GM19467 (cell line): ENCODE data around the gene SAXO2.
A peak's percentile ranks its signal among the peaks of the same experiment; 100 is the strongest.
"Not testable (repeated sequence)": the region's sequence is repeated elsewhere in the genome, so short reads cannot be mapped to it uniquely, and the experiment has no call there.

Experiments
- ATAC-seq: cut with Tn5 transposase; IDR thresholded peaks from one replicate; pipeline ENCODE4 v1.9.1; 2021; ENCODE audit warnings: mild to moderate bottlenecking, moderate library complexity; ENCODE audit not compliant: unreplicated experiment

The SAXO2 gene, protein sequence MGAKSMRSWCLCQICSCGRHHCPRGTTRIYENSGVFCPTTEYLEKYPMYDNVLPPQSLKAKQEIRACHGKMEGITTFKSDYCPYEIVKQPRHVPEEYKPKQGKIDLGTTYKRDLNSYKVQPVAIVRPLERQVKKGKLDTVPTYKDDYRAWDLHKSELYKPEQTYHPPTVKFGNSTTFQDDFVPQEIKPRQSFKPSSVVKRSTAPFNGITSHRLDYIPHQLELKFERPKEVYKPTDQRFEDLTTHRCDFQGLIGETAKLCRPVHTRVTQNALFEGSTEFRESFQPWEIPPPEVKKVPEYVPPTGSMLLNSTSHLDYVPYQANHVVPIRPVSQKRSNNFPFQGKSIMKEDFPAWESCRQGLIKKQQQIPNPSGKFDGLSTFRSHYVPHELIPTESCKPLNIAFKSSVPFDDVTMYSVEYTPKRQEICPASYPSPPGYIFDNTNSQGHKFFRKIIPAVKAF

DNA sequence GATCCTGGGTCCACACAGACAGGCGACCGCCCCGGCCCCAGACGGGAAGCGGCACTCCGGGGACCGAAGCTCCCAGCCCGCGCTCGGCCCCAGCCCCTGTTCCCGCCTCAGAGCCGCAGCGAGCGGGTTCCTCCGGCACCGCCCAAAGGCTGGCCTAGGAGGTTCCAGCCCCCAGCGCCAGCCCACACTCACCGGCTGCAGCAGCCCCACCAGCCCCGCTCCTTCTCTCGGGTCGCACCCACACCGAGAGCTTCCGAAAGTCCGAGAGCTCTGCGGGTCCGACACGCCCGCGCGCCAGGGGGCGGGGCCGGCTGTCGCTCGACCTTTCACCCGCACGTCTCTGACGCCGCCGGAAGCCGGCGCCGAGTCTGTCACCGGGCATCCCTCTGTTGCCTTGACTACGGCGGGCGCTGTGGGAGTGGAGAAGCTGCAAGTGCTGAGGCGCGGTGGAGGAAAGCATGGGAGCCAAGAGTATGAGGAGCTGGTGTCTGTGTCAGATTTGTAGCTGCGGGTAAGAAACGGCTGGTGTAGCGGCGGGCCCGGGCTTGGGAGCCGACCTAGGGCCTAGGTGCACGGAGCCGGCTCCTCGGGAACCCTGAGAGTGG is at the start of gene SAXO2, which contains the start of gene EFL1:
TSS of gene SAXO2 (plus strand) at position 397 of the 605 bp plus-strand sequence. CDS start at position 459, 62 bp downstream.
TSS of gene EFL1 (minus strand) at position 313 of the 605 bp plus-strand sequence. CDS start 956 bp downstream, outside the sequence.
- peak; percentile 94 for ATAC-seq

DNA sequence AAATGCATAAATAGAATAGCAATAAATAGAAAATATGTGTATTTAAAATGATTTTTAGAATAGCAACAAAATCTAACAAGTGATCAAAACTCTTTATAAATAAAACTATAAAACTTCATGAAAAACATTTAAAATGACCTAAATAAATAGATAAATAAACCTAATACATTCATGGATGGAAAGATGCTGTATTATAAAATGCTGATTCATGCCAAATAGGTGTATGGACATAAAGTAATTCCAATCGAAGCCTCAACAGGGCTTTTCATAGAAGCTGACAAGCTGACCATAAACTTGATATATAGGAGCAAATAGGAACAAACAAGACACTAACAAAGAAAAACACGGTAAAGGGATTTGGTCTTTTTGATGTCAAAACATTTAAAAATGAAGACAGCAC is 46.5 kb upstream of the SAXO2 start:
- ATAC-seq, result not testable (repeated sequence)

DNA sequence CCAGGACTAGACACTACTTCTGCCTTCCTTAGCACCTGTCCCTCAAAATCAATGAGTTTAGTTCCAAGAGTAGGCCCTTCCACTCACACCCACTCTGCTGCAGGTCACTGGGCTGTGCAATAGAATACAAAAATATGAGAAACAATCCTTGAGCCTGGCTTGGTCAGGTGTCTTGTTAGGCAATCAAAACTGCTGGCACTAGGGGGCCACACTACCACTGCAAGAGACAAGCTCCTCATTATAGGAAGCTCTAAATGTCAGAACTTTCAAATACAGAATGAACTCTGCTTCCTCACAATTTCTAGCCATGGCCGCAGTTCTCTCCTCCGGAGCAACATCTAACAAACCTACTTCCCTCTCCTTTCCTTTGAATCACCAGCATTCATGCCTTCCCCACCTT is 41.1 kb upstream of the SAXO2 start:
- not testable (repeated sequence) for ATAC-seq

DNA sequence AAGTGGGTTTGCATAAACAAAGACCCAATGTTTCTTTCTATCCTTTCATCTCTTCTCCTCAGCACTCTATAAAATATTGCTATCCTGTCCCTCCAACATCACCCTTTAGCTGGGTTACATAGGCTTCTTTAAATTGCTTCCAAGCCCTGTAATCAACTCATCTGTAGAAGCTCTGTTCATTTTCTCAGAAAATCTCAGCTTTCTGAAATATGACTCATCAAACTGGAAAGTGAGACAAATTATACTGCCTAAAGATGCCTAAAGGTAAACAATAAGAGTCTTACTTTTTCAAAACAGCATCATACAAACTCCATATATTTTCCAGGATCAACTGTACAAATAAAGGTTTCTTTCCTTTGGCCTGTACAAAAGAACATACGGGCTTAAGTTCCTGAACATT is 33.9 kb upstream of the SAXO2 start:
- ATAC-seq, result no peak

DNA sequence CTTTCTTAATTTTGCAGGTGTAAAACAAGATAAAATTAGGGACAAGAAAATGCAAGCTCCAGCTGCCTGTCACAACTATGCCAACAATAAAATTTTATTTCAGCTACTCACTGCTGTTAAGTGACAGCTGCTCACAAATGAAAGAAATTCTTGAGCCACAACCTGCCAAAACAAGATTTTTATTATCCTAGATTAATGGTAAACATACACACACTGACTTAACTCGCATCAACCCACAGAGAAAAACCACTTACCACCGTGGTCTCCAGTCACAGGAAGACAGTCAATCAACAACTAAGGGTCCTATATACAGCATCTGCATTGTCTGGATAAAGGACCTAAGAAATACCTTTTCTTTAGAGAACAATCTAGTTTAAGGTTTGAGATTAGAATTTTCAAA is 31.4 kb upstream of the SAXO2 start:
- ATAC-seq, result no peak

DNA sequence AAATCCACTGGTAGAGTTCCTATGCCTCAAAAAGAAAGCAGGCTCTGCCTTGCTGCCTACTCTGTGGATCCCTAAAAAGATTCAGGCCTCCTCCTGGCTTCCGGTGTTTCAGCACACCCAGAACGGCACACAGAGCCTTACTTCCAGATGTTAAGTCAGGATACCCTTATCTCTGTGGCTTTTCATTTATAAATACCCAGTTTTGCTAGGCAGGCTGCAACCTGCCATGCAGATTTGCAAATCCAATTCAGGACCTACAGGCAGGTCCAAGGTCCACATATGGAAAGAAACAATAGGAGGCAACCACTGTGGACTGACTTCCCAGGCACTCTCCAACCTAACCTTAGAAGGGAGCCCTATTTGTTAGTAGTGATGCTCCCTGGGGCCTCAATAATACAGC is 30.8 kb upstream of the SAXO2 start:
- ATAC-seq, result no peak

DNA sequence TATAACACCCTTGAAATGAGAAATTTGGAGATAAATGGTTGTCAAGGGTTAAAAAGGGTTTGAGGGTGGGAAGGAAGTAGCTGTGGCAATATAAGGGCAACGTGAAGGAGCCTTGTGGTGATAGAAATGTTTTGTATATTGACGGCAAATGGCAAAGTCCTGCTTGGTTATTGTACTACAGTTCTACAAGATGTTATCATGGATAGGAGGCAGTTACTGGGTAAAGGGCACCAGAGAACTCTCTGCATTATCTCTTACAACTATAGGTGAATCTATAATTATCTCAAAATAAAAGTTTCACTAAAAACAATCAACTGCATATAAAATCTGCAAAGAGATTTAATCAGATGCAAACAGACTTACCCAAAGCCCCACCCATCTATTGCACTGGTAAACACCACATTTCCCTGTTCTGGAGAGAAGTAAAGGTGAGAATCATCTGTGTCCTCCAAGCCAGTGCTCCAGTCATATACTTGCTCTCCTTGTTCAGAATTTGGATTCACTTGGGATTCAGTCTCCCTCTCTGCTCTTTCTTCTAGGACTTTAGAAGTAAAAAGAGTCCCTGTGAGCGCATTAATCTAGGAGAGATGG is 24.6 kb upstream of the SAXO2 start:
- not testable (repeated sequence) for ATAC-seq

DNA sequence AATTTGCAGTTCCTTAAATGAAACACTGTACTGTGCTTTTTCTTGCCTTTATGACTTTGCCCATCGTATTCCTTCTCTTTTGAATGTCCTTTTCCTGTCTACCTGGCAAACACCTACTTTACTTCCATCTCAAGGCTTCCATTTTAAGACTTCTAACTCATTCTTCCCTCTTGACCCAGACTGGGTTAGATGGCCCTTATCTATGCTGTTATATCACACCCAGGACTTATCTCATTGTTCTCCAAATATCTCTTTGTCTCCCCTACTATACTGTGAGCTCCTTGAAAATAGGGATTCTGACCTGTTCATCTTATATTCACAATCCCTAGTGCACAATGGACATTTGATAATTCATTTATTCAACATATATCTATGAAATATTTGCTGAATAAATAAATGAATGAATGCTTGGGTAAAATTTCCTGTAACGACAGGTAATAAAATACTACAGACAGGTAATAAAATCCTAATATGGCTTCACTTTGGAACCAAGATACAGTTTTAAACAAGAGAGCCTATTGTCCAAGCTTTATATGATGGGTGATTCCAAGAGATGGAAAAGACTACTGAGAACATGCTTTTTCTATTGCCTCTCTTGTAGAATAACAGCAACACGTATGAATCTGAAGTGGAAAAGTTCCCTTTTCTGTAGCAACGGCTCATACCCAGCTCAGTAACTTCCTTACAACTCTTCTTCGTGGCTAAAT is 22.8 kb upstream of the SAXO2 start:
- ATAC-seq, result no peak

DNA sequence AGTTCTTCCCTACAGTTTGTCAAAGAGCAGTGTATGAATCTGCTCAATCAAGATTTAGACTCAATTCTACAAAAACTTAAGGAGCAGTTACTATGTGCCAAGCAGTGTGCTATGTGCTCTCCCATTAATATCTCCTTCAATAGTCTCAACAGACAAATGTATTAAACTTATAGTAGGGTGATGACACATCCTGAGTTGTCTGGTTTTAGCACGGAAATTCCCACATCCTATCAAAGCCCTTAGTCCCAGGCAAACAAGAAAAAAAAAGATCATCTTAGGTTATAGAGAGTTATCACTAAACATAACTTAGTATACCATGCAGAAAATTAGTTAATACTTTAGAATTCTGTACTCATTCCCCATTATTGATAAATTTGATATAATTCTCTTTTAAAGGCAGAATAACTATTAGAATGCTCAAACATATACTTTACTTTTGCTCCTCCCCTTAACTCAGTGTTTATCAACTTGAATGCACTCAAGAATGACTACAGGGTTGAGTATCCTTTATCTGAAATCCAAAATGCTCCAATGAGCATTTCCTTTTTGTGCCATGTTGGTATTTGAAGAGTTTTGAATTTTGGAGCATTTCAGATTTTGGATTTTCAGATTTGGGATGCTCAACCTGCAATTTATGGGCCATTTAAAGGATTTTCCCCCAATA is 20.6 kb upstream of the SAXO2 start:
- not testable (repeated sequence) for ATAC-seq

DNA sequence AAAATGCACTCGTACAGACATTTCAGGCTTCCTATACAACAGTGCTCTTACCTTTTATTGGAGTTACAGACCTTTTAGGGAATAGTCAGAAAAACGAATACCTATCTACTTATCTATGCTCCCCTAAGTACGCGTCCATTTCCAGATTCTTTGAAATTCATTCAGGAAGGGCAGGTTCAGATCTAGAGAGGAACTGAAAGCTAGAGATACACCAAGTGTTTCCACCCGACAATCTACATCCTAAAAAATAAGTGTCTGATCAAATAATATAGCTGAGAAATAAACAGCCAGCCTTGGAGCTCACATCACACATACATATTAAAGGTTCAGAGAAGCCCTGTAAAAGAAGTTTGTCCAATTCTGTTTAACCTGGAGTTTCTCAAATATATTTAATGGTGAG is 19.0 kb upstream of the SAXO2 start:
- ATAC-seq, result not testable (repeated sequence)

DNA sequence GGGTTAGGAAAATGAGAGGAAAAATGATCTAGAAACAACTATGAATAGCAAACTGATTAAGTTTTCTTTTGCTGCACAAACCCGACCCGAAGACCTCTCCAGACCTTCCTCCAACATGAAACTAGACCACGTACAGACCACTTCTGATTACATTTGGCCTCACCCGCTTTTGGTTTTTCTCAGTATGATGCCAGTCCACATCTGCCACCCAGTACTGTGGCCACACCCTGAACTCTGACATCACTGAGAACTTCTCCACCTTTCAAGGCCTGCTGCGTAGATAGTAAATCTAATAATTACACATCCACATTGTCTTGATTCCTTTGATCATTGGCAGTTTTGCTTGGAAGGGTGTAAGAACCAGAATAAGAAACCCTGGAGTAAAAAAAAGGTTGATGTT is 16.7 kb upstream of the SAXO2 start:
- ATAC-seq, result not testable (repeated sequence)

DNA sequence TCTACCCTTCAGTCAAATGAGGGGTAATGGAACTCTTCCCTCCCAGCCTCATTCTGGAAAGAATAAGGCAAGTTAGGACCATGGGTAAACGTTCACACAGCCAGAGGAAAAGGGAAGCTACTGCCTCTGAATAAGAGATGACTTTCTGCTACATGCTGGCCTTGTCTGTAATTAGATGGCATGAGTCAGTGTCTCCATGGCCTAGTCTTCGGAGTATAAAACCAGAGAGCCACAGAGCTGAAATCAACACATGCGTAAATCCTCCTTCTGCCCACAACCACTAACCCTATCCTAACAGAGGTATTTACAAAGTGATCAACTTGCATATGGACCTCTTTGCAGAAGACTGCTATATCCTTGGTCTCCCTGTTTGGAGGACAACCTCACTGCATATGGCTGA is 14.4 kb upstream of the SAXO2 start:
- ATAC-seq, result not testable (repeated sequence)

DNA sequence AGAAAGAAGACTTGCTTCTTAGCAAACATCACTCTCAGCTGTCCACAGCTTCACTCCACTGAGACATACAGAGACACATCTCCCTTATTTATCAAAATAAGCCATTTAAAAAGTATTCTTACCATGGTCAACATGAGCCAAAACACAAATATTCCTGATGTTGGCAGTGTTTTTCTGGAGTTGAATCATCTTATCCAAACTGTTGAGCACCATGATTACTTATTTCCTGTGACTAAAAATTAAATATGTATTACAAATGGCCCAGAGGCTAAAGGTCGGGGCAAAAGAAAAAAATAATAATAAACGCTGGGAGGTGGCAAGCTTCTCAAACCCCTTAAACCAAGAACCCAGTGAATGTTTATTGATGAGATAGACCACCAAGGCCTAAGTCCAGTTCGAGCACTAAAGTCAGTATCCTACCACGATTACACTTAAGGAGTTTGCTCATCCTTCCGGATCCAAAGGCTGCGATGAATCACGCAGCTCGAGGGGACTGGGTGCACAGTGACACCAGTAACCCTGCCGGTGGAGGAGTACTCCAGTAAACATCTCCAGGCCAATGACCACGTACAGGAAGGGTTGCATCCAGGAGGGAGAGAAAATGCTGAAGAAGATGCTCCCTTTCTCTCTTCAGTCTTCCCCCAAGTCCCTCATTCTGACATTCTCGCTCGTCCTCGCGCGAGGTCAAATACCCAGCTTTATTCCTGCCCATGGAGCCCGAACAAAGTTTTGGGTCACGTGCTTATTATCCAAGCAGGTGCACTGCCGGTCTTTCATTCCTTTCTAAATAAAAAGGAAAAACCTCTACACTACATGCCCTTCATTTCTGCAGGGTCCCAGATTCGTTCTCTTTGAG is 824 bp upstream of the SAXO2 start:
- peak; percentile 17 for ATAC-seq

DNA sequence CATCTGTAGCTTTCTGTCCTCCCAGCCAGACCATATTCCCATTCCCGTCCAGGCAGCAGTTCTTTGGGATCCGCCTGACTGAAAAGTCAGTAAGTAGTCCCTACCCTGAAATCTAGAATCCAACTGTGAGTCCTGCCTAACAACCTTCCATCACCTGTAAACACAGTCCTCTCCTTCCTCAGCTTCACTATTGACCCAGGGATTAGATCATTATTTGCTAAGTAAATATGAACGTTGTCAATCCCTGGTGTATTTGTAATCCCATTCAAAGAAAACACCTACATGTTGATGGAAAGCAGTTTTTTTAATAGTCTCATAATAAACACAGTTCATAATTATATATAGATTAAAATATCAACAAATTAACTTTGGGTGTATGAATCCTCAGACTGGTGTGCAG is 732 bp downstream of the SAXO2 start:
- no peak for ATAC-seq

DNA sequence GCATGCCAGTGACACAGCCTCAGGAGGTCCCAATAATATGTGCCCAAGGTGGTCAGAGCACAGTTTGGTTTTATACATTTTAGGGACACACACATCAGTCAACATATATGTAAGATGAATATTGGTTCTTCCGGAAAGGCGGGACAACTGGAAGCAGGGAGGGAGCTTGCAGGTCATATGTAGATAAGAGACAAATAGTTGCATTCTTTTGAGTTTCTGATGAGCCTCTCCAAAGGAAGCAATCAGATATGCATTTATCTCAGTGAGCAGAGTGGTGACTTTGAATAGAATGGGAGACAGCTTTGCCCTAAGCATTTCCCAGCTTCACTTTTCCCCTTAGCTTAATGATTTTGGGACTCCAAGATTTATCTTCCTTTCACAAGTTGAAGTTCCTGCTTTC is 4.5 kb downstream of the SAXO2 start:
- ATAC-seq, result not testable (repeated sequence)

DNA sequence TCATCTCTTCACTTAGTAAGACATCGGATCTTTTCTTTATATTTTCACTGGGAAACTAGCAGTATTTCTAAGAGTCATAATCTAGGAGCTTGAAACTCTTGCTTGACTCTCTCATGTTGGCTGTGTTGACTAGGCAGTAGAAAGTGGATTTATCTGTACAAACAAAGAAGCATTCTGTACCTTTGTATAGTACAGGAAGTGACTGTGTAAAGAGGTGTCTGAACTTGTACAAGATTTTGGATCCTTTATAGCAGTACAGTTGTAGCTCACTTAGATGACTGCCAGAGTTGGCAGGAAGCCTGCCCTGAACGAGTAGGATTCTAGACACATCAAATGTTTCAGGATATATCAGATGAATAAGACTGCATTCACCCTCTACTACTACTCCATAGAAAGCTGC is 5.8 kb downstream of the SAXO2 start:
- not testable (repeated sequence) for ATAC-seq

DNA sequence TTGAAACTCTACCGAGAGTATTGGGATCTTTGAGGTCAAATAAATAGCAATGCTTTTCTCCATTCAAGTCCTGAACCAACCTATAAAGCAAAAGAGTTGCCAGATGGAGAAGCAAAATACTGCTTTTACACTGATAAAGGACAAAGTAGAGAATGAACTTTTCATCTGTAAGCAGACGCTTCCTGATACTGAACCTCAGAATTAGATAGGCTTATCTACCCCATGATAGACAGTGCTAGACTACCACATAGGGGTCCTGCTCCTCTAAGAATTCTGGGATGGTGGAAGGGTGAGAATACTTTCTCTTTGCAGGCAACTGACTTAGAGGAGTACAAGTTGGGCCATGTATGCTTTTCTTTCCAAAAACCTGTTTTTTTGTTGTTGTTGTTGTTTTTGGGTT is 9.5 kb downstream of the SAXO2 start:
- no peak for ATAC-seq

DNA sequence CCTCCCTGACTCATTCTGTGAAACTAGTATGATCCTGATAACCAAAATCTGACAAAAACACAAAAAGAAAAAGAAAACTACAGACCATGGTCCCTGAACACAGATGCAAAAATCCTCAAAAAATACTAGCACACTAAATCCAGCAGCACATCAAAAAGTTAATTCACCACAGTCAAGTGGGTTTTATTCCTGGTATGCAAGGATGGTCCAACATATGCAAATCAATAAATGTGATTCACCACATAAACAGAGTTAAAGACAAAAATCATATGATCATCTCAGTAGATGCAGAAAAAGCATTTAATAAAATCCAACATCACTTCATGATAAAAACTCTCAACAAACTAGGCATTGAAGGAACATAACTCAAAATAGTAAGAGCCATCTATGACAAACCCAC is 12.8 kb downstream of the SAXO2 start:
- ATAC-seq, result no peak

DNA sequence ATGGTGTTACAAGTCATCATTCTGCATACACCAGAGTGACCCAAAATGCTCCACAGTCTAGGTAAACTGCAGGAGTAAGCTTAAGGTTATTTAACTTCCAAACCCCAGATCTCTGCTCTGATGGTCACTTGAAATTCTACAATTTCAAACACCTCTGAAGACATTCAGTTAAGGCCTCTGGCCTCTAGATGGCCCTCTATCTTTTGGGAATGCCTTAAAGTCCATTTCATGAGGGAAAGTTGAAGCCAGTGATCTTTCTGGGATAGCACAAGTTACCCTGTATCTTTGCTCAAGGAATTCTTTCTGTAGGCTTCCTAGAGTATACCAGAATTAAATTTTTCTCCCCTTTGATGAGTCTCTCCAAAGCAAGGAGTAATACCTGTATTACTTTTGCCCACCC is 18.7 kb downstream of the SAXO2 start:
- ATAC-seq, result not testable (repeated sequence)

DNA sequence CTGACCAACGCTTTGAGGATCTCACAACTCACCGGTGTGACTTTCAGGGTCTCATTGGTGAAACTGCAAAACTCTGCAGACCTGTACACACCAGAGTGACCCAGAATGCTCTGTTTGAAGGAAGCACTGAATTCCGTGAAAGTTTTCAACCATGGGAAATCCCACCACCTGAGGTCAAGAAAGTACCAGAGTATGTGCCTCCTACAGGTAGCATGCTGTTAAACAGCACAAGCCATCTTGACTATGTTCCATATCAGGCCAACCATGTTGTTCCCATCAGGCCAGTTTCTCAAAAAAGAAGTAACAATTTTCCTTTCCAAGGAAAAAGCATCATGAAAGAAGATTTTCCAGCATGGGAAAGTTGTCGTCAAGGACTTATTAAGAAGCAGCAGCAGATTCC is 19.8 kb downstream of the SAXO2 start:
- not testable (repeated sequence) for ATAC-seq
